GM19324 (cell line): Measurements from ENCODE around the gene ANLN.
"Not testable (repeated sequence)": the region's sequence is repeated elsewhere in the genome, so short reads cannot be mapped to it uniquely, and the experiment has no call there.

Experiments
- ATAC-seq: cut with Tn5 transposase; IDR thresholded peaks from one replicate; pipeline ENCODE4 v1.9.1; 2021; ENCODE audit warnings: mild to moderate bottlenecking, moderate library complexity; ENCODE audit not compliant: unreplicated experiment, low FRiP score

ANLN gene

GRCh38 chr7:36370046-36370445 is 19.6 kb upstream of the ANLN start:
- ATAC-seq, result no peak

GRCh38 chr7:36372156-36372555 is 17.5 kb upstream of the ANLN start:
- ATAC-seq, result no peak

- ATAC-seq, result not testable (repeated sequence)
Observed at GRCh38 chr7:36378555-36378954, 11.1 kb upstream of the ANLN start.

- no peak for ATAC-seq
Observed at GRCh38 chr7:36379831-36380504, 9.7 kb upstream of the ANLN start.

- ATAC-seq, result no peak
Observed at GRCh38 chr7:36381056-36381455, 8.6 kb upstream of the ANLN start.

- ATAC-seq, result not testable (repeated sequence)
Observed at GRCh38 chr7:36383284-36383683, 6.4 kb upstream of the ANLN start.

- not testable (repeated sequence) for ATAC-seq
Observed at GRCh38 chr7:36385646-36386045, 4.0 kb upstream of the ANLN start.

- ATAC-seq, result no peak
Observed at GRCh38 chr7:36387435-36388231, 2.0 kb upstream of the ANLN start.

- ATAC-seq, result no peak
Observed at GRCh38 chr7:36388423-36388822, 1.2 kb upstream of the ANLN start.

GRCh38 chr7:36390199-36391090 is 783 bp downstream of the ANLN start:
- peak; percentile 29 for ATAC-seq

- ATAC-seq, result no peak
Observed at GRCh38 chr7:36391436-36392198, 2.0 kb downstream of the ANLN start.

- no peak for ATAC-seq
Observed at GRCh38 chr7:36393826-36394225, 4.2 kb downstream of the ANLN start.

- ATAC-seq, result no peak
Observed at GRCh38 chr7:36395171-36395894, 5.7 kb downstream of the ANLN start.

GRCh38 chr7:36396150-36396549 is 6.5 kb downstream of the ANLN start:
- no peak for ATAC-seq

- no peak for ATAC-seq
Observed at GRCh38 chr7:36400036-36400435, 10.4 kb downstream of the ANLN start.

GRCh38 chr7:36400606-36401005 is 10.9 kb downstream of the ANLN start:
- no peak for ATAC-seq

GRCh38 chr7:36403452-36403851 is 13.8 kb downstream of the ANLN start:
- no peak for ATAC-seq

GRCh38 chr7:36404639-36405408 is 15.2 kb downstream of the ANLN start:
- no peak for ATAC-seq

GRCh38 chr7:36405409-36405803 is 15.7 kb downstream of the ANLN start:
- ATAC-seq, result no peak
